OCI-LY3 (cell line): ENCODE data around the gene ZNHIT6.
"Not testable (repeated sequence)": the region's sequence is repeated elsewhere in the genome, so short reads cannot be mapped to it uniquely, and the experiment has no call there.

Experiments
- H2AFZ ChIP-seq: fragments of 200-600, 300-600 bp; shearing (Covaris generic); 2 replicates; pipeline ENCODE4 v1.6.0; 2014; ENCODE audit warnings: antibody characterized with exemption, low read depth, low read length
- H3K27ac ChIP-seq: fragments of 200-600, 300-600 bp; sonication (generic); 2 replicates; pipeline ENCODE4 v1.5.1; 2014; ENCODE audit warnings: mild to moderate bottlenecking, low read length, moderate library complexity, mixed read lengths
- H3K27me3 ChIP-seq: fragments of 200-600, 300-600 bp; sonication (generic); 2 replicates; pipeline ENCODE4 v1.6.1; 2014; ENCODE audit warnings: low read depth, low read length, mixed read lengths
- H3K36me3 ChIP-seq: fragments of 200-600, 300-600 bp; sonication (generic); replicated peaks from 2 replicates; pipeline ENCODE3; 2014; ENCODE audit warnings: low read depth, low read length, mixed read lengths
- H3K4me1 ChIP-seq: fragments of 300-600, 200-600 bp; sonication (generic); 2 replicates; pipeline ENCODE4 v1.6.1; 2014; ENCODE audit warnings: low read length, mixed read lengths
- H3K4me2 ChIP-seq: fragments of 200-600, 300-600 bp; sonication (generic); 2 replicates; pipeline ENCODE4 v1.6.1; 2014; ENCODE audit warnings: low read length, mixed read lengths
- H3K4me3 ChIP-seq: fragments of 300-600, 200-600 bp; sonication (generic); 2 replicates; pipeline ENCODE4 v1.5.1; 2014; ENCODE audit warnings: antibody characterized with exemption, mild to moderate bottlenecking, low read length, moderate library complexity
- H3K79me2 ChIP-seq: fragments of 300-600, 200-600 bp; shearing (Covaris generic); 2 replicates; pipeline ENCODE4 v1.6.1; 2014; ENCODE audit warnings: mild to moderate bottlenecking, low read length, mixed read lengths
- H3K9ac ChIP-seq: fragments of 300-600, 200-600 bp; shearing (Covaris generic); 2 replicates; pipeline ENCODE4 v1.6.0; 2014; ENCODE audit warnings: mild to moderate bottlenecking, low read length, moderate library complexity
- H3K9me3 ChIP-seq: fragments of 200-600, 300-600 bp; shearing (Covaris generic); 2 replicates; pipeline ENCODE4 v1.6.1; 2014; ENCODE audit warnings: low read length, mixed read lengths; ENCODE audit not compliant: insufficient read depth
- H4K20me1 ChIP-seq: fragments of 200-600, 300-600 bp; sonication (generic); 2 replicates; pipeline ENCODE4 v1.6.1; 2016; ENCODE audit warnings: low read length, mixed read lengths; ENCODE audit not compliant: insufficient read depth
- EZH2phosphoT487 ChIP-seq: fragments of 200-600 bp; shearing (Covaris generic); IDR thresholded peaks from 2 replicates; pipeline ENCODE4 v1.6.1; 2018; ENCODE audit warnings: antibody characterized with exemption, mixed run types, low read depth
- TF ChIP-seq, protein P1 (sequence below): fragments of 200-600, 300-600 bp; sonication (generic); IDR thresholded peaks from 2 replicates; pipeline ENCODE4 v1.5.1; 2014; ENCODE audit warnings: antibody characterized with exemption, low read length, low read depth

Gene ZNHIT6

DNA sequence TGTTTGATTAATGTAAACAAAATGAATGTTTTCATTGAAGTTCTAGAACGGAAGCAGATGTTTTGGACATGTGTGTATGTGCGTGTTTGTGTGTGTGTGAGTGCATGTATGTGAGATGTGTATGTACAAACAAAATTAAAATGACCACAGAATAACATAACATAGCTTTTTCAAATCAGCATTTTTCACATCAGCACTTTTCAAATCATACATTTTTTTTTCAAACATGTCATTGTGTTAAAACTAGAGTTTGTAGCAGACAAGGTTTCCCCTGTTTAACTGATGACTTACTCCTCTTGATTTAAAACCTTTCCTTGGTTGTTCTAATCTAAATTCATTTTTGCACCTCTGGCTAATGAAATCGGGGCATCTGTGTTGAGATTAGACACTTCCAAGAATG, 35.6 kb upstream of the ZNHIT6 start:
- Histone ChIP-seq H2AFZ (no peak overlapping the region), H3K4me2 (no peak overlapping the region), H4K20me1 (no peaks in the 10 kb centered on the region), H3K9ac (no peak overlapping the region), H3K27ac (no peak overlapping the region), H3K27me3 (no peaks in the 10 kb centered on the region), H3K36me3 (no peaks in the 10 kb centered on the region), H3K4me1 (no peaks in the 10 kb centered on the region), H3K9me3 (no peaks in the 10 kb centered on the region), H3K4me3 (no peak overlapping the region), H3K79me2 (no peaks in the 10 kb centered on the region)
- TF ChIP-seq EZH2phosphoT487 = no peak
- TF ChIP-seq, protein P1, sequence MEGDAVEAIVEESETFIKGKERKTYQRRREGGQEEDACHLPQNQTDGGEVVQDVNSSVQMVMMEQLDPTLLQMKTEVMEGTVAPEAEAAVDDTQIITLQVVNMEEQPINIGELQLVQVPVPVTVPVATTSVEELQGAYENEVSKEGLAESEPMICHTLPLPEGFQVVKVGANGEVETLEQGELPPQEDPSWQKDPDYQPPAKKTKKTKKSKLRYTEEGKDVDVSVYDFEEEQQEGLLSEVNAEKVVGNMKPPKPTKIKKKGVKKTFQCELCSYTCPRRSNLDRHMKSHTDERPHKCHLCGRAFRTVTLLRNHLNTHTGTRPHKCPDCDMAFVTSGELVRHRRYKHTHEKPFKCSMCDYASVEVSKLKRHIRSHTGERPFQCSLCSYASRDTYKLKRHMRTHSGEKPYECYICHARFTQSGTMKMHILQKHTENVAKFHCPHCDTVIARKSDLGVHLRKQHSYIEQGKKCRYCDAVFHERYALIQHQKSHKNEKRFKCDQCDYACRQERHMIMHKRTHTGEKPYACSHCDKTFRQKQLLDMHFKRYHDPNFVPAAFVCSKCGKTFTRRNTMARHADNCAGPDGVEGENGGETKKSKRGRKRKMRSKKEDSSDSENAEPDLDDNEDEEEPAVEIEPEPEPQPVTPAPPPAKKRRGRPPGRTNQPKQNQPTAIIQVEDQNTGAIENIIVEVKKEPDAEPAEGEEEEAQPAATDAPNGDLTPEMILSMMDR = no peak

DNA sequence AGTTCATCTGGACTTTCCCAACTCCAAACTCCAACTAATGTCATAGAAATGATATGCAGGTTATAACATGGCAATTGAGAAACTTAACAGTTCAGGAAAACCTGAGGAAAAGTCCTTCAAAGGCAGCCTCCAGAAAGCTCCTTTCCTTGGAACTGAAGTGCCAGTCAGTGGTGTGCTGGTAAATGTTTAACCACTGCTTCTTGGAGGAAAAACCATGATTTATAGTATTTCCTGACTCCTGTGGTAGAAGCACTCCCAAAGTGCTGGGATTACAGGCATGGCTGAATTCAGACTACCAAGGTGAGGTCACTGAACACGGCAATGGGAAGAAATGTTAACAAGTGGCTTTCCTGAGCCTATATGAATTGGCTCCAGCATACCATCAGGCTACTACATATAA, 26.7 kb upstream of the ZNHIT6 start:
- no peak overlapping the region for H3K4me3 ChIP-seq
- H3K36me3 ChIP-seq = no peaks in the 10 kb centered on the region
- no peaks in the 10 kb centered on the region for H3K9me3 ChIP-seq
- no peaks in the 10 kb centered on the region for H3K27me3 ChIP-seq
- no peak overlapping the region for H3K4me2 ChIP-seq
- H4K20me1 ChIP-seq = no peaks in the 10 kb centered on the region
- no peak overlapping the region for H2AFZ ChIP-seq
- H3K27ac ChIP-seq = no peak overlapping the region
- H3K79me2 ChIP-seq = no peaks in the 10 kb centered on the region
- H3K4me1 ChIP-seq = no peaks in the 10 kb centered on the region
- TF ChIP-seq EZH2phosphoT487 = no peak
- TF ChIP-seq, protein P1 = no peak
- H3K9ac ChIP-seq = no peak overlapping the region

DNA sequence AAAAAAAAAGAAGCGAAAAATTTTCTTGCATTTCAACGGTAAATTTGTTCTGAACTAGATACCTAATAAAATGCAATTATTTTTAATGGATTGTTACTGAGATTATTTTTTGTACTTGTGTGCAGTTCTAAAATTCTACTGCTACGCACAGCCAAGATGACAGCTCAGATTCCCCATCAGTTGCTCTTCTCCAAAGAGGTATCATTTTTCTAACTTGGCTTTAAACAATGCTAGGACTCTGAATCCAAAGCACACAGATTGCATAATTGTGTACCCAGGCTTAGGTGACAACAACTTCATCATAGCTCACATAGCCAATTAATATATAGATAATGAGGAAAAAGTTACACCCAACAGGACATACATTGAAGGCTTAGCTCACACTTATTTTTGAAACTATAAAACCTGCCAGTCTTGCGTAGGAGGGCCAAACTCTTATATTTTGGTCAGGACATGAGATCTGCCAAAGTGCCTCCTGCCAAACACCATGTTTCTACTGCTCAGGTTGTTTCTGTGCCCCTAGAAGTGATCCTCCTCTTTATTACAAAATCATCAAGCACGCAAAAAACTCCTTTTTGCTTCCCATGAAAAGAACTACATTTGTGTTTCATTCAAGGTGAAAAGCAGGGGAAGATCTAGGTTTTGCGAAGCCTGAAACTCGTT, 10.6 kb upstream of the ZNHIT6 start:
- H3K9ac ChIP-seq = no peak overlapping the region
- H3K27ac ChIP-seq = no peak overlapping the region
- no peaks in the 10 kb centered on the region for H3K79me2 ChIP-seq
- no peaks in the 10 kb centered on the region for H3K27me3 ChIP-seq
- H4K20me1 ChIP-seq = no peaks in the 10 kb centered on the region
- no peak overlapping the region for H3K4me2 ChIP-seq
- no peak overlapping the region for H2AFZ ChIP-seq
- no peaks in the 10 kb centered on the region for H3K9me3 ChIP-seq
- no peaks in the 10 kb centered on the region for H3K36me3 ChIP-seq
- peaks cover 5% of the 10 kb centered on the region for H3K4me1 ChIP-seq
- H3K4me3 ChIP-seq = no peak overlapping the region
- no peak for TF ChIP-seq EZH2phosphoT487
- TF ChIP-seq, protein P1 = no peak

DNA sequence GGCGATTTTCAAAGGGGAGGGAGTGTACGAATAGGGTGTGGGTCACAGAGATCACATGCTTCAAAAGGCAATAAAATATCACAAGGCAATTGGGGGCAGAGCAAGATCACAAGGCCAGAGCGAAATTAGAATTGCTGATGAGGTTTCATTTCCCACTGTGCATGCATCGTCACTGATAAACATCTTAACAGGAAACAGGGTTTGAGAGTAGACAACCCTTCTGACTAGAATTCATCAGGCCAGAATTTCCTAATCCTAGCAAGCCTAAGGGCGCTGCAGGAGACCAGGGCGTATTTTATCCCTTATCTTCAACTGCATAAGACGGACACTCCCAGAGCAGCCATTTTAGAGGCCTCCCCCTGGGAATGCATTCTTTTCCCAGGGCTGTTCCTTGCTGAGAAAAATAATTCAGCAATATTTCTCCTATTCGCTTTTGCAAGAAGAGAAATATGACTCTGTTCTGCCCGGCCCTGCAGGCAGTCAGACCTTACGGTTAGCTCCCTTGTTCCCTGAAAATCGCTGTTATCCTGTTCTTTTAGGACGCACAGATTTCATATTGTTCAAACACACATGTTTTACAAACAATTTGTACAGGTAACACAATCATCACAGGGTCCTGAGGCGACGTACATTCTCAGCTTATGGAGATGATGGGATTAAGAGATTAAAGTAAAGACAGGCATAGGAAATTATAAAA, 6.3 kb upstream of the ZNHIT6 start:
- Histone ChIP-seq H3K27ac (peak overlapping the region; percentile 50), H3K4me3 (peak overlapping the region; percentile 24; the same call in 1 of the 2 replicates), H3K4me2 (peak overlapping the region; percentile 36)
- H4K20me1 ChIP-seq, H2AFZ ChIP-seq, H3K27me3 ChIP-seq, H3K36me3 ChIP-seq, H3K9ac ChIP-seq, H3K79me2 ChIP-seq, H3K4me1 ChIP-seq, H3K9me3 ChIP-seq: not testable (repeated sequence)
